ENCODE measurements around the gene BRD1.
"Not testable (repeated sequence)": the region's sequence is repeated elsewhere in the genome, so short reads cannot be mapped to it uniquely, and the experiment has no call there.

Gene BRD1

DNA sequence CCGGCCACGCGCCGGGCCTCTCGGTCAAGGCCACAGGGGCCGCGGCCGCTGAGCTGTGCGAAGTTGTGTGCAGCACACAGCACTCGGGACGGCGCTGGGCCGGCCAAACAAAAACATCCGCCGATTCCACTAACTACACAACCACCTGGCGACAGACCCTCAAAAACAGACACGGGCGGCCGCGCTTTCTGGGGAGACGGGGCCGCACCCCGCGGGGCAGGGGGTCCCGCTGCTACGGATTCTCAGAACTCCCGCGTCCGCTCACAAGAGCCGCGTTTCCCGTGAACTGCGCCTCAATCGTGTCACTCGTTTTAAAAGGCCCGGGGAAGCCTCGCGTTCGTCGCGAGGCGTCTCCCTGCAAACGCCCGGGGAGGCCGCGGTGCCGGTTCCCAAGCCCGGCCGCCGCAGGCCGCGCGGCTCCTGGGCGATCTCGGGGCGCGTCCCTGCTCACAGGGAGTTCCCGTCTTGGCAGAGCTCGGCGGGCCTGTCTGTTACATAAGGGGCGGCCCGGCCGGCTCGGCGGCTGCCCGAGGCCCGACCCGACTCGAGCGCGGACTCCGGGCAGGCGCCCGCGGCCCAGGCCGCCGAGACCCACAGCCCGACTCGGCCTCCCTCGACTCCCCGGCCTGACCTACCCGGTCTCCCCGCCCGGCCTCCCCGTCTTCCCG is 936 bp downstream of the BRD1 start:
- no peak for DNase-seq (ENCODE audit: low read depth in 2 of 2)

DNA sequence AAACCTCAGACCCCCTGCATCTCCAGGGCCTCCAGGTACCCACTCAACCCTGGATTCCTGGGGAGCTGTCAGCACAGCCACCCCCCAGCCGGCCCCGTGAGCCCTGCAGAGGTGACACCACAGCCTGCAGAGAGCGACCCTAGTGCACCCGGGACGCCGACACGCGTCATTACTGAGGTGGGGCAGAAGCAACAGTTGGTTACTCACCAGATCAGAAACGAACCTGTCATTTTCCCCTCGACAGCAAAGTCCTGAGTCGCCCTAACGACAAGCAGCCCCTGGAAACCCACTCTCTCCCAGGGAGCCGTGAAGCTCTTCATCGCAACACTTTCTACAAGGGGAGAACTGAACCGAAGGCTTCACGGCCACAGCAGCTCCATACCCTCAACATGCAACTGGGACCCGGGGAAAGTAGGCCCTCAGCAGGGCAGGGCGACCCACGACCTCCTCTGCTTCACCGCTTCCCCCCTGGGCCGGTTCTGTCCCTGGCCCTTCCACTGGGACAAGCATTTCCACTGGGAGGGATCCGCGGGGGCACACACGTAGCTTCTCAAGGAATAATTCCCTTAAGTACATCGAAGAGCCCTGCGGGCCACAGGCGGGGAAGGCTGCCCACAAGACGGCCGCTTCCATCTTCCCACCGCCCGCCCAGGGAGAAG is 1.6 kb downstream of the BRD1 start:
- DNase-seq (ENCODE audit: low read depth in 2 of 2): peak; percentile 49 to 54

DNA sequence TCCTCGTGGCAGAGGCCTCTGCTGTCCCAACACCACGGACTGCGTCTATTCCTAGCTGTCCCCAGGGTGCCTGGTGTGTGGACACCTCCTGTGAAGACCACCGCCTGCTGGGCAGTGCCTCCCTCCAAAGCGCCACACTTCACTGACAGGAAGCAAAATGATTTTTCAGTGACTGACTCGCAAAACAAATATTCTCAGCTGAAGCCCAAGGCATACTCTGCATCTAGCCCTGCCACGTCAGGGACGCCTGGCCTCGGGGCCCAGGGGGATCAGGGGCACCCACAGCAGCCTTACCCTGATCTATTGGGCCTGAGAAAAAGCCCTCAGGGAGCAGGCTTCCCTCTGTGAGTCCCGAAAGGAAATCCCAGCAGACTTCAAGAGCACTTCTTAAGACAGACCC is 2.2 kb downstream of the BRD1 start:
- DNase-seq (ENCODE audit: low read depth in 2 of 2): no peak

DNA sequence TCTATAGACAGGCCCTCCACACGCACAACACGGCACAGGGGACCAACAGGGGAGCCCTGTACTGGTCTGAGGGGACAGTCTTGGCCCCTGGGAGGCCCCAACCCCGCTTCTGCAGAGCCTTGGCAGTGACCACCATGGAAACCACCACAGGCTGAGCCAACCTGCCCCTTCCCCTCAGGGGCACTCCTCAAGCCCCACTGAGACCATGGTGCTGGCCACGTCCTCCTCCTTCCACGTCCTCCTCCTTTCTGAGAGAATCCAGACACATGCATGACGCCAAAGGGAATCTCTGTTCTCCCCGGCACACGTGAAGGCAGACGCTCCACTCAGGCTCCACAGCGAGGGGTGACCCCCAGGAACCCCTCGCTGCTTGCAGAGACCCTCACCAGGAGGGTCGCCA is 2.7 kb downstream of the BRD1 start:
- no peak for DNase-seq (ENCODE audit: low read depth in 2 of 2)

DNA sequence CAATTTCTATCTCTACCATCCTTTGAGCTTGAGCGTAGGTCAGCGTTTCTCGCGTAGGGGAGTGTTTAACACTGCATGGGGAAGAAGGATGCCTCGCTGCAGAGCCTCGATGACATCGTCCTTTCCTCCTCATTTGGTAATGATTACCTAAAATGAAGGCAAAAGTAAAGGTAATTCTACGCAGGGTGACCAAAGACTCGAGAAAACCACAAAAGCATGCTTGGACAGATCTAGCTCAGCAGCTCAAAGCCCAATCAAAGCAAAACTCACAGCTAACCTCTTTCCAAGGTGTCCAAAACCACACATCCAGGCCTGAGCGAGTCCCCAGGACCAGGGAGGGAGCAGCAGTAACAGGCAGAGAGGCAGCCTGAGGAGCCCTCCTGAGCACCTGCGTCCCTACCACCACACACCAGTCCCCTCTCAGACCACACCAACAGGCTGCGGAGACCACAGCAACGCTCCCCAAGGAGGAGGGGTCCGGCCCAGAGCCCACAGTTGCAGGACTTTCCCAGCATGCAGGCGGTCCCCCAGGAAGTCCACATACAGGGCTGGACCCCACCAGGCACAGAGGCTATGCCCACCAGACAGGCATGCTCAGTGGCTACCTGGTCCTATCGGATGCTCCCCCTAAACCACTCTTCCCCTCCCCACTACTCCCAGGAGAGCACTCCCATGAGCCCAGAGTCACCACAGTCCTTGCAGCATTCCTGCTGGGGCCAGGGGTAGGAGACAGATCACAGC is 3.3 kb downstream of the BRD1 start:
- DNase-seq (ENCODE audit: low read depth in 2 of 2): no peak

DNA sequence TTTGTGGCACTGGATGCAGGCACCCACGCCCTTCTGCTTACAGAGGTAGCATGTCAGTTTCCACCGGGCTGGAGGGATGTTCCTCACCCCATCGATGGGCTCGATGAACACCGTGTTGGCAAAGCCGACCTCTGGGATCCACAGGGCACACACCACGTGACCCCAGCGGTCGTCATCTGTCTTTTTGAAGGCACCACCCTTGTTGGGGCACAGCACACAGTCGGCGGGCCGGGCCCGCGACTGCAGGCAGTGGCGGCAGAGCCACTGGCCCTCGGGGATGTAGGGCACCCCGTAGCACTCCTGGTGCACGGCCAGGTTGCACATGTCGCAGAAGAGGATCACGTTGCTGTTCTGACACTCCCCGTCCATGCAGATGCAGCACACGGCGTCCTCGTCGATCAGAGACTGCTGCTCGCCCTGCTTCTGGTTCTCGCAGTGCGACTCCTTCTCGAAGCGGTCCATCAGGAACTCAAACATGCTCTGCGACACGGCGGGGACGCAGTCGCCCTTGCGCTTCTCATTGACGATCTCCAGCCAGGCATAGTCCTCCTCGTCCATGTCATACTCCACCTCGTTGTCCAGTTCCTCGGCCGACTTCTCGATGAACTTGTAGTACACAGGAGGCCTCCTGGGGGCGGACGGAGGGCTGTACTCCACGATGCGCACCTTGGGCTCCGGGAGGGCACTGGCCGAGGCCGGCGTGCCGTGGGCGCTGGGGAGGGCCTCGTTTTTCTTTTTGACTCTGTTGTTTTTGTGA is 4.2 kb downstream of the BRD1 start:
- DNase-seq (ENCODE audit: low read depth in 2 of 2): no peak

DNA sequence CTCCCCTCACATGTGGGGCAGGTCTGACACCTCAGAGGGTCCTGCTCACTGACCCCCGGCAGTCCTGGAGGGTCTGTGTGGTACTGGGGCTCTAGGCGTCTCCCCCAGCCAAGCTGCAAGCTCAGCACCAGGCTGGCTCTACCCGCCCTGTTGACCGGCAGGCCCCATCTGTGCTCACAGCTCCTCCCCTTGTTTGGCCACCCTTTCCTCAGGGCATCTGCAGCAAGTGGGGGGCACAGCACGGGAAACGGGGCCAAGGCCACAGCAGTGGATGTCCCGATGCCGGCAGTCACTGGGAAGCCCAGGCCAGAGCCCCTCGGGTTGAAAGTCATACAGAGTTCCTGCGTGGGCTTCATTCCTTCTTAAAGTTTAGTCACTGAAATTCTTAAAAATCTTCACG is 5.9 kb downstream of the BRD1 start:
- not testable (repeated sequence) for DNase-seq (ENCODE audit: low read depth in 2 of 2)

DNA sequence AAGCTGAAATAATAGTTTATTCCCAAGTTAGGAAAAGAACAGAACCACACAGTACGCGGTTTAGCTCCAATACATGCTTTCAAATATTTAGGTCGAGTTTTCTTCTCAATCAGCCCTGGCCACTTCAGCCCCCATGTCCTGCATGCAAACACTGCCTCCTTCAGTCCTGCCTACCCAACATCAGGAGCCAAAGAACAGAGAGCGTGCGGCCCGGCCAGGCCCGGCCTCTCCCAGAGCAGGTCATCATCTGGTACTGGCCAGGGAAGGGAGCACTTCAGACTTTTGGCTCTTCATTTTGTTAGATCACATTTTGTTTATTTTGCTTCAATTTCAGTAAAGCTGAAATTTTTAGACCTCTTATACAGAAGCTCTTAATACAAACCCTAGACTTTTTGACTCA is 6.7 kb downstream of the BRD1 start:
- DNase-seq (ENCODE audit: low read depth in 2 of 2): no peak

DNA sequence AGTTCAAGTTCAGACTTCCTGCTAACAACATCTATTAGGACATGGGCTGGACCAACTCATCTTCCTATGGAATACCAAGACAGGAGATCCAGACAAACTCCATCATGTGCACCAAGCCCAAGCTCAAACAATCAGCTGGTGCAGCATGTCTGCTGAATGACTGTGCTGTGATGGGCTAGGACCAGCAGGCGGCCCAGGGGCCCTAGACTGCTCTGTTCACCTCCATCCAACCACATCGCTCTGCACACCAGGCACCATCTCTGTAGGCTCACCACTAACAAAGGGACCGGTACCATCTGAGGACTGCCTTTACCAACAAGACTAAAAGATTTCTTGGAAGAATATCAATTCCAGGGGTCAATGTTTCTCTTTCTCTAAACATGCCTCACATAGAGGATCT is 10.3 kb downstream of the BRD1 start:
- DNase-seq (ENCODE audit: low read depth in 2 of 2): no peak

DNA sequence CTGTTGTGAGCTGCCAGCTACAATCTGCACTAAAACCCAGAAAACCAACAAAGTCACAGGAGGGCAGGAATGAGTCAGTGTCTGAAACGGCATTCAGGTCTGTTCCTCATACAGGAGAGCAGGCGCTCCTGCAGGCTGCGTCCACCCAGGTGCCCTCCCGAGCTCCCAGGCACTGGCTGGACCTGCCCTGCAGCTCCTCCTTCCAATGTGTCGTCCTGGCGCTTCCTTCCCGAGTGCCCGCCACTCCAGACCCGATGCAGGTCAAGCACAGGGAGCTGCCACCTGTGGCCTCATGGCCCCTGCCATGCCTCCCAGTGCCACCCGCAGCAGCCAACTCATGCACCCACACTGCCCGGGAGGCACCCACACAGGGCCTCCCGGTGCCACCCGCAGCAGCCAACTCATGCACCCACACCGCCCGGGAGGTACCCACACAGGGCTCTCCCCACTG is 12.0 kb downstream of the BRD1 start:
- no peak for DNase-seq (ENCODE audit: low read depth in 2 of 2)

DNA sequence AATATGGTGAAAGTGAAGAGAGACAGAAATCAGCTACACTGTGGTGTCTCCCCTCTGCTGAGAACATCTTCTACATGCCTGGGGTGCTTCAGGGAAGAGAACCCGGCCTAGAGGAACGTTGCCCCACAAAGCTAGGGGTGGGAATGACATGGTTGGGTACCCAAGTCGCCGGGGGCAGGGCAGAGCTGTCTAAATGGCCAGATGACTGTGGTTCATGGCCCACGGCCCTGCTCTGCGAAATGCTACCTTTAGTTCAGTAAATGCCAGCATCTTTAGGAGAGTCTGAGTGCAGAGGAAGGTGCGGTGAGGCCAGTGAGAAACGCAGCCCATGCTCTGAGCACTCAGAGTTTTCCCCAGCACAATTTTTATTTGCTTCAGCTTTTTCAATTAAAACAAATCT is 12.8 kb downstream of the BRD1 start:
- DNase-seq (ENCODE audit: low read depth in 2 of 2): no peak

DNA sequence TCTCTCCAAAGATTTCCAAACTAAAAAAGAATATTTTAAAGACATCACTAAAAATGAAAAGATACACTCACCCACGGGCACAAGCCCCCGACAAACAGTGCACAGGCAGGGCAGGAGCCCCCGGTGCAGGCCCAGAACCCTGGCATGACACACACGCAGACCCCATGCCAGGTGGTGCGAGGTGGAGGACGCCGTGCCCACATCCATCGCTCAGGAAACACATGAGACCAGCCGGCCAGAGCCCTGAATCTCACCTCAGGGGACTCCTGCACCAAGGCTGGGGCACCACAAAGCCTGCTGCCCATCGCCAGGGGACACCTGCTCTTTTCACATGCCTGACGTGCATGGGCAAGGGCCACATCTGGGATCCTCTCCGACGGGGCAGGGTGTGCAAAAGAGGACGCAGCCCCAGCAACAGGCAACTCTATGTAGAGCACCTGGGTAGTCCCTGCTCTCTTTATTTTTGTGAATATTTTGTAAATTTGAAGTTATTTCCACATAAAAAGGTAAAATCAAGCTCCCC is 13.4 kb downstream of the BRD1 start:
- DNase-seq (ENCODE audit: low read depth in 2 of 2): no peak

DNA sequence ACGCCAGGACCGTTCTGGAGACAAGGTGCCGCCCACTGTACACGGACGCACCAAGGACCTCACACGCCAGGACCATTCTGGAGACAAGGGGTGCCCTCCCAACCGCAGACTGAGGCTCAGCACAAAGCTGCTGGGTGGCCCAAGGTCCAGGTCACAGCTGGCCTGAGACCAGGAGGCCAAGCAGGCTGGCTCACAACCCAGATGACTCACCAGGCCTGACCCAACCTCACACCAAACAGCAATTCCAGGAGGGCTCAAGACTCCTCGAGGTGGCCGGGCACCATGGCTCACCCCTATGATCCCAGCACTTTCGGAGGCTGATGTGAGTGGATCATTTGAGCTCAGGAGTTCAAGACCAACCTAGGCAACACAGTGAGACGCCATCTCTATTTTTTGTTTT is 14.8 kb downstream of the BRD1 start:
- DNase-seq (ENCODE audit: low read depth in 2 of 2): no peak

DNA sequence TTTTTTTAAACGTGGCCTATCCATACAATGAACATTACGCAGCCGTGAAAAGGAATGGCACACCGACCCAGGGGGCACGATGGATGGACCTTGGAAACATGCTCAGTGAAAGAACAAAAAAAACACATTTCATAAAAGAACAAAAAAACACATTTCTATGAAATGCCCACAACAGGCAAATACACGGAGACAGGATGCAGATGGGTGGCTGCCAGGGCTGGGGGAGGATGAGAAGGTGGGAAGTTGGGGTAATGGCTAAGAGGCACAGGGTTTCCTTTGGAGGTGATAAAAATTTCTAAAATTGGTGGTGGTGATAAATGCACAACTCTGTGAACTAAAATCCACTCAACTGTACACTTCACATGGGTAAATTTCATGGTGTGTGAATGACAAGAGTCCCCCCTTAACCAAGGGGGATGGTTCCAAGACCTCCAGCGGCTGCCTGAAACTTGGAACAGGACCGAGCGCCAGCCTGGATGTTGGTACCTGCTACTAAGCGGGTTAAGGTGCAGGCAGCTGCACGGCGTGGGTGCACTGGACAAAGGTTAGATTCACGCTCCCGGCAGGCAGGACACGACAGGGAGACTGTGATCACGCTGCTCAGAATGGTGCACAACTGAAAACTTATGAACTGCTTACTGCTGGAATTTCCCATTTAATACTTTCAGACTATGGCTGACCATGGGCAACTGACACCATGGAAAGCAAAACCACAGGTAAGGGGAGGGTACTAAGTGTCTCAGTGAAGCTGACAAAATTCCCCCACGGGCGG is 16.5 kb downstream of the BRD1 start:
- DNase-seq (ENCODE audit: low read depth in 2 of 2): no peak

DNA sequence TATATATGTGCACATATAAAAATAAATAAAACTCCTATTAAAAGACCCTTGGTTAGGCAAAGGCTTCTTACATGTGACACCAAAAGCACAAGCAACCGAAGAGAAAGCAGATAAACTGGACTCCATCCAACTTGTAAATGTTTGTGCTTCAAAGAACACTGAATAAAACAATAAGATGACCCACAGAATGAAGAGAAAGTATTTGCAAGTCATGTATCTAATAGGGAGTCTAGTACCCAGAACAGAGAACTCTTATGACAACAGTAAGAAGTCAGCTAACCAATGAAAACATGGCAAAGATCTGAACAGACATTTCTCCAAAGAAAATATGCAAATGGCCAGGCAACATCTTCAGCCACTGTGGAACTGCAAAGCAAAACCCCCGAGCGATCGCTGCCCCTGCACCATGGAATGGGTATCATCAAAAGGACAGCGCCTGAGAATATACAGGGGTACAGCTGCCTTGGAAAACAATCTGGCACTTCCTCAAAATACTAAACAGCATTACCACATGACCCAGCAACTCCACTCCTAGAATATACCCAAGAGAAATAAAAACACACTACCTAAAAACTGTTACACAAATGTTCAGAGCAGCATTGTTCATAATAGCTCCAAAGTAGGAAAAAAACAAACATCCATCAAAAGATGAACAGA is 17.2 kb downstream of the BRD1 start:
- no peak for DNase-seq (ENCODE audit: low read depth in 2 of 2)

DNA sequence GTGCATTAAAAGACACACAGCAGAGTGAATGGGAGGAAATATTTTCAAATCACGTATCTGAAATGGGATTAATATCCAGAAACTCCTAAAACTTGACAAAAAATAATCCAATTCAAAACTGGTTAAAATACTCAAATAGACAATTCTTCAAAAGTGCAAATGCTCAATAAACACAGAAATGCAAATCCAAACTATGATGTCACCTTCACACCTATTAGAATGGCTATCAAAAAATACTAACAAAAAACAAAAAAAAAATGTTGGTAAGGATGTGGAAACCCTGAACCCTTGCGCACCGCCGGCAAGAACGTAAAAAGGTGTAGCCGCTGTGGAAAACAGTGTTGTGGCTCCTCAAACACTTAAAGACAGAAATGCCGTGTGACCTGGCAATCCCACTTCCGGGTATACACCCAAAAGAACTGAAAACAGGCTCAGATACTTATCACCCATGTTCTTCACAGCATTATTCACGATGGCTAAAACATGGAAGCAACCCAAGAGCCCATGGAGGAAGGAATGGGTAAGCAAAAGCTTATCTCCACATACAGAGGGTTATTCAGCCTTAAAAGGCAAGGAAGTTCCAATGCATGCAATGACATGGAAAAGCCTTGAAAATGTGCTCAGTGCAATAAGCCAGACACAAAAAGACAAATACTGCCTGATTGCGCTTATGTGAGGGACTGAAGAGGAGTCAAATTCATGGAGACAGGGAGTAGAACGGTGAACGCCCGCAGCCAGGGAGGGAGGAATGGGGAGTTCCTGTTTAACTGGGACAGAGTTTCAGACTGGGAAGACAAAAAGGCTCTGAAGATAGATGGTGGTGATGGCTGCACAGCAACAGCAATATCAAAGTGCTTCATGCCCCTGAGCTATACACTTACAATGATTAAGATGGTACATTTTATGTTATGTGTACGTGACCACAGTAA is 19.6 kb downstream of the BRD1 start:
- no peak for DNase-seq (ENCODE audit: low read depth in 2 of 2)

DNA sequence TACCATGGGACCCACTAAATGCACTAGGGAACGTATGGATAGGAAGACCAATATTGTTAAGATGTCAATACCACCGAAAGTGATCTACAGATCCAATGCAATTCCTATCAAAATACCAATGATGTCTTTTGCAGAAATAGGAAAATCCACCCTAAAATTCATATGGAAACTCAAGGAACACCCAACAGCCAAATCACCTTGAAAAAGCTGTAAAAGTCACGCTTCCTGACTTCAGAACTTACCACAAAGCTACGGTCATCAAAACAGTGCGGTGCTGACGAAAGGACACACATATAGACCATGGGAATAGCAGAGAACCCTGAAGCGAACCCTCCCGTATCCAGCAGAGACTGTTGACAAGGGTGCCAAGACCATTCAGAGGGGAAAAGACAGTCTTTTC is 20.5 kb downstream of the BRD1 start:
- DNase-seq (ENCODE audit: low read depth in 2 of 2): no peak

DNA sequence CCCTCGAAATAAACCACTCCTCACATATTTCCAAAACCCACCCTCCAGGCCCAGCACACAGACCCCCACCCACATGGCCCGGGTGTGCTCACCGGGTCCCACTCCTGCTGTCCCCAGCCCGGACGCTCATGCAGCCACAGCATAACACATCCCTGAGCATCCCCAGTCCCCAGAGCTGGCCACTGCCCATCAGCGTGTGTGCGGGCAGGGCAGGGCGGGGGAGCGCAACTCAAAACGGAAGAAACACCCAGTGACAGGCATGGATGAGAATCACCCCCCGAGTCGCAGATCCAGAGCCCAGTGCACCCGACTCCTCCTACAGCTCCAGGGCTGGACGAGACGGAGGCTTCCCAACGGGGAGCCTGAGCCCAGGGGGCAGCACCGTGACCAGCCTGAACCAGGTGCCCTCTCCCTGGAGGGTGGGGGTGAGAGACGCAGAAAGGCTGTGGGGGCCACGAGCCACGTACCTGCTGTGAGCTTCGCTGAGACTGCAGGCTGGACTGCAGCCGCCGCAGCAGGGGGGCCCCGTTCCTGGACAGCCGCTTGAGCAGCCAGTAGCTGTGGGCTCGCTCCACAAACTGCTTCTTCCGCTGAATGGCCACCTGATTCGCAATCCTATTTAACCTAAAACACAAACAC is 23.8 kb downstream of the BRD1 start:
- no peak for DNase-seq (ENCODE audit: low read depth in 2 of 2)

DNA sequence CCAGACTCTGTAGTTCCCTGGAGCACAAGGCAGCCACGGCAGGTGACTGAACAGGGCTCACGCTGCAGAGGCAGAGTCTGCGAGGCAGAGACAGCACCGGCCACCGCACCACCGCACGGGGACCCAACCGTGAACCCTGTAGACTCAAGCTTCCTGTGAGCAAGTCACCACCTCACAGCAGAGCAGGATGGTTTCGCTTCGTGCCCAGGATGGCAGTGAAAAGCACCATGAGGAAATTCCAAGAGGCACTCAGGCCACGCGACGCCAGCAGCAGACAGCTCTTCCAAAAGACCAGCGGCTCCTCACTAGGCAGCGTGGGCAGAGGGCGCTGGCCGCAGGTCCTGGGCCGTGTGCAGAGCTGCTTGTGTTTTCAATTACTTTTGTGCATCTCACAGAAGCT is 24.5 kb downstream of the BRD1 start:
- no peak for DNase-seq (ENCODE audit: low read depth in 2 of 2)

All from stimulated activated CD8-positive, alpha-beta memory T cell treated with anti-CD3 and anti-CD28 coated beads, Interleukin-15, amount 100 ng/mL, for 4 hours (primary cell).